Thymus (tissue), 11 donors: Measurements from ENCODE around the gene OPN3. TPM values are rescaled to one million over a fixed set of nuclear protein-coding genes. Genes with fewer than 3 reads are reported as not detected.

Experiments used
- DNase-seq, 9 donors: peaks; one replicate each; pipeline ENCODE4 v3.0.0-alpha.2; 2013; ENCODE audit warnings: low spot score in 9 of 9, low read depth in 6 of 9, missing footprints in 1 of 9
- H3K27ac ChIP-seq, 2 donors: one replicate each; pipeline ENCODE4 v1.5.1; 2013; ENCODE audit warnings: control low read depth in 1 of 2, low read depth in 1 of 2, low read length in 1 of 2, mild to moderate bottlenecking in 1 of 2, moderate library complexity in 1 of 2
- H3K27me3 ChIP-seq, 2 donors: one replicate each; pipeline ENCODE4 v1.5.1; 2013; ENCODE audit warnings: low read length in 1 of 2; ENCODE audit not compliant: control insufficient read depth in 2 of 2, insufficient read depth in 1 of 2
- H3K36me3 ChIP-seq, 2 donors: one replicate each; pipeline ENCODE4 v1.5.1; 2013; ENCODE audit warnings: low read length in 1 of 2, mild to moderate bottlenecking in 1 of 2, moderate library complexity in 1 of 2; ENCODE audit not compliant: control insufficient read depth in 2 of 2, insufficient read depth in 2 of 2
- H3K4me1 ChIP-seq, 2 donors: one replicate each; pipeline ENCODE4 v1.5.1; 2013; ENCODE audit warnings: low read length in 2 of 2; ENCODE audit not compliant: control insufficient read depth in 2 of 2, insufficient read depth in 2 of 2
- H3K4me3 ChIP-seq, 2 donors: one replicate each; pipeline ENCODE4 v1.5.1; 2013; ENCODE audit warnings: low read length in 2 of 2, control low read depth in 1 of 2, mild to moderate bottlenecking in 1 of 2
- H3K9me3 ChIP-seq, 2 donors: one replicate each; pipeline ENCODE4 v1.5.1; 2013; ENCODE audit warnings: low read length in 1 of 2, mild to moderate bottlenecking in 1 of 2; ENCODE audit not compliant: control insufficient read depth in 2 of 2, insufficient read depth in 1 of 2
- WGBS: extraction: QIAGEN DNeasy Blood & Tissue Kit; methylation state at CpG from one replicate; pipeline ENCODE4 v1.1.7; 2013; 5-methylcytosine and 5-hydroxymethylcytosine counted together
- polyA plus RNA-seq: library from polyadenylated mRNA; stranded (reverse); fragments of 200-250 nt; gene quantifications from one replicate; pipeline ENCODE4 v1.2.3, GENCODE V29; 2013
- total RNA-seq: library from RNA; stranded (reverse); fragments of 120-200 nt; gene quantifications from one replicate; pipeline ENCODE4 v1.2.4, GENCODE V29; 2013
- donor health status: healthy.

The OPN3 gene
- total and polyA plus RNA-seq, 2 donors: 15.5 to 17.7 TPM

DNA sequence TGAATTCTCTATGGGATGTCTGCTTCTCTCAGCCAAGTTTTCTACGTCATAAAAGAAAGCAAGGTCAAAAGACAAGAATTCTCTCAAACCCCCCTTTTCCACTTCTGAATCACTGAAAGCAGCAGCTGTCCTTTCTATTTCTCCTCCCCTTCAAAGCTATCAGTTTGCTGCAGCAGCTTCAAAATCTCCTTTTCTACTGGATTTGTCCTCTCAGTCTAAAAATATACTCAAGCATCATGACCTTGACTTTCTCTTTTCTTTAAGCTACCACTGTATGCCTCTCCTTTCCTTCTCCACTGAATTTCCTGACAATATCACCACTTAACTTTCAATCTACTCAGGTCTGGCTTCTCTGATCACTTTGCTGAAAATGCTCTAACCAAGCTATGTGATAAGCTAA, 13.8 kb upstream of the OPN3 start:
- Histone ChIP-seq H3K27me3 (no peaks in the 10 kb centered on the region), H3K36me3 (no peaks in the 10 kb centered on the region), H3K4me3 (no peak overlapping the region), H3K9me3 (no peaks in the 10 kb centered on the region), H3K4me1 (no peaks in the 10 kb centered on the region), H3K27ac (no peak overlapping the region)
- no peak for DNase-seq
- 95% methylated on average over 1 of the region's 1 CpG for WGBS

DNA sequence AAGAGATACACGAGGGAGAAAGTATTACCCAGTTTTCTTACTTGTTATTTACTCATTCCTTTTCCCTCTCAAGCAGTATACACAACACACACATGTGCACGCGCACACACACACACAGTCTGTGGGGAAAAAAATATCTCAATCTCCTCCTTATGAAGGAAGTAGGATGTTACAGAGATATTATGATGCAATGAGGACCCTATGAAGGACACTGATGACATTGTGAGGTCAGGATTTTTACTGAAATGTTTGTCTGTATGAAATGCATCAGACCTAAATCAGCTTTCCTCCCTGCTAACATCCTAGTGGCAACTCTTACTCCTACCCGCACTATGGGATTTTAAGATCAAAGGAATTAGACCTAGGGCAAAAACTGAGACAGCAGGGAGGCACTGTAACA, 11.8 kb upstream of the OPN3 start, which contains the start of gene WDR64:
Gene WDR64 (plus strand): TSS at position 270 of the 400 bp plus-strand sequence. CDS start 204 bp downstream, outside the sequence.
- 97% methylated on average over 4 of the region's 4 CpGs for WGBS
- Histone ChIP-seq H3K27me3 (no peaks in the 10 kb centered on the region), H3K4me3 (no peak within 1 kb of the TSS), H3K27ac (no peak within 1 kb of the TSS), H3K4me1 (no peaks in the 10 kb centered on the region), H3K9me3 (no peaks in the 10 kb centered on the region), H3K36me3 (no peaks in the 10 kb centered on the region)
- DNase-seq: no peak

- 99% methylated on average over 1 of the region's 1 CpG for WGBS
- Histone ChIP-seq H3K27ac (no peak overlapping the region), H3K4me1 (no peaks in the 10 kb centered on the region), H3K4me3 (no peak overlapping the region), H3K9me3 (no peaks in the 10 kb centered on the region), H3K36me3 (no peaks in the 10 kb centered on the region), H3K27me3 (no peaks in the 10 kb centered on the region)
- DNase-seq: no peak
These were observed 8.0 kb upstream of the OPN3 start for GRCh38 chr1:241648159-241648558.

DNA sequence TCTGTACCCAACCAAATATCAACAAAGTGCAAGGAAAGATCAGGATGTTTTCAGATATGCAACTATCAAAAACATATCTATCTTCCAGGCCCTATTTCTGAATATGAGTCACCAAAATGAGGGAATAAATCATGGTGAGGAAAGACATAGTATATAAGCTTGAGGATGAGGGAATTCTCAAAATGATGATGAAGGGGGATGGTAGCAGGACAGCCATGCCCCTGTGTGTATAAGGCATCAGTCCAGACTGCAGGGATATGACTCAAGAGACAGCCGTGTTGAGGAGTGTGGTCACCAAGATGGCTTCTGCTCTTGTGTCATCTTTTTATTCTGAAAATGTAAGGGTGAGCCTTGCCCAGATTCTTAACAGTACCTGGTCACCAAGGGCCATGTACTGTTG, 7.5 kb upstream of the OPN3 start:
- WGBS: 93% methylated on average over 1 of the region's 1 CpG
- H3K9me3 ChIP-seq: no peaks in the 10 kb centered on the region
- no peaks in the 10 kb centered on the region for H3K4me1 ChIP-seq
- DNase-seq: no peak
- H3K36me3 ChIP-seq: no peaks in the 10 kb centered on the region
- no peak overlapping the region for H3K27ac ChIP-seq
- H3K27me3 ChIP-seq: no peaks in the 10 kb centered on the region
- no peak overlapping the region for H3K4me3 ChIP-seq

GRCh38 chr1:241646201-241646600, 6.0 kb upstream of the OPN3 start:
- Histone ChIP-seq H3K27ac (no peak overlapping the region), H3K27me3 (no peaks in the 10 kb centered on the region), H3K36me3 (no peaks in the 10 kb centered on the region), H3K9me3 (no peaks in the 10 kb centered on the region), H3K4me1 (no peaks in the 10 kb centered on the region), H3K4me3 (no peak overlapping the region)
- 97% methylated on average over 7 of the region's 7 CpGs for WGBS
- DNase-seq: no peak

- no peak overlapping the region for H3K27ac ChIP-seq
- no peak for DNase-seq
- no peaks in the 10 kb centered on the region for H3K36me3 ChIP-seq
- WGBS: 95% methylated on average over 4 of the region's 4 CpGs
- H3K9me3 ChIP-seq: no peaks in the 10 kb centered on the region
- peaks cover 0 to 6% of the 10 kb centered on the region in 2 donors for H3K4me1 ChIP-seq
- H3K27me3 ChIP-seq: no peaks in the 10 kb centered on the region
- no peak overlapping the region for H3K4me3 ChIP-seq
These were observed 5.0 kb upstream of the OPN3 start for GRCh38 chr1:241645199-241645598.

GRCh38 chr1:241644259-241644658, 4.1 kb upstream of the OPN3 start:
- WGBS: 95% methylated on average over 2 of the region's 2 CpGs
- H3K9me3 ChIP-seq: no peaks in the 10 kb centered on the region

DNA sequence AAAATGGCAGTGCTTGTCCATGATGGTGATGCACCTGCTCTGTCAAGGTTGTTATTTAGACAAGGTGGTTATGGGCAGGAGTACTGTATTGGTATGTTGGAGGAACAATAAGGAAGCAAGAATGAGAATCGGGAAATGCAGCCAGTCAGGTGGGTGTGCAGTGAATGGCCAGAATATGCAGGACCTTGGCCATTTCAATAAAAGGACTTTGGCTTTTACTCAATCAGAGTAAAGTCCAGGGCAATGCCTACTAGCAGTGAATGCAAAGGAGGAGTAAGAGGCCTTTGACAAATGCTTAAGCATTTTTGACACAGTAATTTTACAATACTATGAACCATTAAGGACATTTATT, 2.4 kb upstream of the OPN3 start:
- DNase-seq: no peak
- Histone ChIP-seq H3K9me3 (no peaks in the 10 kb centered on the region), H3K4me3 (no peak overlapping the region), H3K27me3 (no peaks in the 10 kb centered on the region), H3K27ac (no peak overlapping the region), H3K36me3 (no peaks in the 10 kb centered on the region), H3K4me1 (peaks cover 8 to 9% of the 10 kb centered on the region in 2 donors)
- 100% methylated on average over 1 of the region's 1 CpG for WGBS

More at GRCh38 chr1:241644259-241644658, 4.1 kb upstream of the OPN3 start:
- no peak overlapping the region for H3K4me3 ChIP-seq
- H3K27me3 ChIP-seq: no peaks in the 10 kb centered on the region
- H3K27ac ChIP-seq: no peak overlapping the region
- H3K36me3 ChIP-seq: no peaks in the 10 kb centered on the region
- H3K4me1 ChIP-seq: peaks cover 0 to 6% of the 10 kb centered on the region in 2 donors
- no peak for DNase-seq

- 97% methylated on average over 12 of the region's 12 CpGs for WGBS
- Histone ChIP-seq H3K4me1 (peaks cover 8 to 13% of the 10 kb centered on the region in 2 donors), H3K27ac (no peak overlapping the region)
These were observed 1.8 kb upstream of the OPN3 start for GRCh38 chr1:241641773-241642592.

More at GRCh38 chr1:241641773-241642592, 1.8 kb upstream of the OPN3 start:
- no peak overlapping the region for H3K4me3 ChIP-seq
- peaks cover 0 to 2% of the 10 kb centered on the region in 2 donors for H3K36me3 ChIP-seq
- no peak for DNase-seq
- no peaks in the 10 kb centered on the region for H3K27me3 ChIP-seq
- H3K9me3 ChIP-seq: no peaks in the 10 kb centered on the region
